GM10847 (cell line): Measurements from ENCODE around the gene SH2D4B.

ENCODE experiments used
- POLR2A ChIP-seq: IDR thresholded peaks from 2 replicates; pipeline ENCODE4 v1.6.1; 2011; ENCODE audit not compliant: insufficient read length; ENCODE audit errors: extremely low read depth

Gene SH2D4B

GRCh38 chr10:80660736-80661135, 123.0 kb downstream of the SH2D4B start:
- no peak for TF ChIP-seq POLR2A

- TF ChIP-seq POLR2A: no peak
Observed at GRCh38 chr10:80661526-80661925, 123.8 kb downstream of the SH2D4B start.

GRCh38 chr10:80662429-80663261, 124.9 kb downstream of the SH2D4B start:
- TF ChIP-seq POLR2A: no peak

DNA sequence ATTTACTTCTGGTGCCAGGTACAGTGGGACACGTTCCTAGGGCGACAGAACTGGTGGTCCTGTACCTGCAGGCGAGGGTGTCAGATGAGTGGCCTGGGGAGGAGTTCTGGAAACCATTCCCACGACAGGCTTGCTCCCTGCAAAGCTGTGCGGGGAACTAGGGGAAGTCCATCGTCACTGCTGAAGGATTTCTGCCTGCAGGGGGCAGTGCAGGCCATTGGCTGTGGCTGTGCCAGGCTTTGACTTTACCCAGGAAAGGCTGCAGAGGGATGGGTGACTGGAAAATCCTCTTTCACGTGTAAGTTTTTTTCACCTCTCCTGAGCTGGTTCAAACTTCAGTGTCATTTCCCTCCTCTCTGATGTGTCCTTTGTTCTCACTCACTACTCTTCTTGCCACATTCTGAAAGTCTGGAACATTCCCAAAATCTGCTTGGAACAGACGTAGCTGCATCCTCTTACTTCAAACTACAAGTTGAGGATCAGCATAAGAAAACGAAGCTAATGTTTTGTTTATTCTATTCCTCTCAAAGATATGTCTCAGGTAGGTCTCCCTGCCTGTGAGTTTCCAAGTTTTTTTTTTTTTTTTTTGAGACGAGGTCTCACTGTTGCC, 126.5 kb downstream of the SH2D4B start:
- no peak for TF ChIP-seq POLR2A

DNA sequence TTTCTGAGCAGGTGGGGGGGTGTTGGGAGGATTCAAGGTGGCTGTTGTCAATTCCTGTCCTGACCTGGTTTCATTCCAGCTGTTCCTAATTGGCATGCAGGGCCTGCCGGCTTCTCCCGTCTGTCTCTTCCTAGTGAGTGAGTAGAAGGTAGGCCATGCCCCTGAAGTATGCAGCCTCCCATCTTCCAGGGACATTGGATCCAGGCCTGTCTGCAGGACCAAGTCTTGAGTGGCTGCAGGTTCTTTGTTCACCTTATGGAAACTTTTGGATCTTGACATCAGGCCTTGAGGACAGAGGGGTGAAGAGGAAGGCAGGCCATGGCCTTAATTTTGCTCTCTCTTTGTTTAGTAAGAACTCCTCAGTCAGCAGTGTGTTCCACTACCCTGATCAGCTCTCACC, 131.8 kb downstream of the SH2D4B start:
- TF ChIP-seq POLR2A: no peak

DNA sequence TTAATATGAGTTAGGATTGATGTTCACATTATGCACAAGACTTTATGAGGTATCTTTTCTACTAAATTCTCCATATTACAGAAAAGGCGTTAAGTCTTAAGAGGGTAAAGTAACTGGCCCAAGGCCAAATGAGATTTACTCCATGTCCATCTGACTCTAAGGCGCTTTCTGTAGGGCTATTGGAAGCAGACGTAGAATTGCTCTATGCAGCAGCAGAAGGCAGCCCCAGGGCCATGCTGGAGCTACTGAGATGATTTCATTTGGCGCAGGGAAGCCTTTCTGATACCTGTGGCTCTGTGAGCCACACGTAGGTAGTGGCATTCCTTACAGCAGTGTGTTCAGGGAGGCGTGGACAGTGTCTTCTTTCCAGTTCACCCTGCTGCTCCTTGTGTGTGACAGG, 133.1 kb downstream of the SH2D4B start:
- TF ChIP-seq POLR2A: no peak

DNA sequence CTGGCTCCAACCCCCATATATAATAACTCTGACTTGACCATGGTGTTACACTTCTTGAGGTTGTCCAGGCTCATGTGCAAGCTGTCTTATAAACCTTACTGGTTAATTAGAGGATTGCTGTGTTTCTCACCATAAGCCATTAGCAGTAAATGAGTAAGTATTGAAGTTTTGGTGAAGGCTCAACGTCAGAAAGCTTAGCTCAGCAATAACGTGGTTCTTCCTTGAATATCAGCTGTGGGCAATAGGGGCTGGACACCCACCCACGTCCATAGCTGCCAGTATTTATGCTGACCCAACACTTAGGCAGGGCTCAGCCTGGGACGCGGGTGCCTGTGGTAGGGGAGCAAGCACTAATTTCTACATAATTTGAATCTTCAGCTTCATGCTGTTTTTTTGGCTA, 134.1 kb downstream of the SH2D4B start:
- TF ChIP-seq POLR2A: no peak

DNA sequence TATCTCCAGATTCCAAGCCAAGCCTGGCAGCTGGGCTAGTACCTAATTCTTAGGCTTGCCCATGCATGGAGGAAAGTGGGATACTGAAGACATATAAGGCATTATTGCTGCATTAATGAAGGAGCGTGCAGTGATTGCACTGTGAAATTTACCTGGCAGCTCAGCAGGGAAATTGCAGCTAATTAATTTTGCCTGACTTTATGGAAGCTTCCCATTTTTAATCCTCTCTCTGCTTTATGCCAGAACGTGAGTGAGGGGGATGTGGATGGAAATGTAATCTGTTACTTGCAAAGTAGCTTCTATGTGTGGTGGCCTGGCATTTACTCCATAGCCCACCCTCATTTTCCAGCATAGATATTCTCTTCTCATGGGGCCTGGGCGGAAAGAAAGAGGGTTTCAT, 134.9 kb downstream of the SH2D4B start:
- no peak for TF ChIP-seq POLR2A

DNA sequence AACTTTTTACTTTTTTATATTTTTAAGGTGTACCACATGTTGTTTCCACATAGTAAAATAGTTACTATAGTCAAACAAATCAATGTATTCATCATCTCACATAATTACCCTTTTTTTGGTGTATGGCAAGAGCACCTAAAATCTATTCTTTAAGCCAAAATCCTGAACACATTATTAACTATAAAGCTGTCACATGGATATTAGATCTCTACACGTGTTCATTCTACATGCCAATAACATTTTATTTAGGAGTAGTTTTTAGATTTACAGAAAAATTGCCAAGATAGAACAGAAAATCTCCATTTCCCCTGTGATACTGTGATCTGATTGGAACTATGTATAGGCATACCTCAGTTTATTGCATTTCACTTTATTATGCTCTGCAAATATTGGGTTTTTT, 137.1 kb downstream of the SH2D4B start:
- TF ChIP-seq POLR2A: no peak

DNA sequence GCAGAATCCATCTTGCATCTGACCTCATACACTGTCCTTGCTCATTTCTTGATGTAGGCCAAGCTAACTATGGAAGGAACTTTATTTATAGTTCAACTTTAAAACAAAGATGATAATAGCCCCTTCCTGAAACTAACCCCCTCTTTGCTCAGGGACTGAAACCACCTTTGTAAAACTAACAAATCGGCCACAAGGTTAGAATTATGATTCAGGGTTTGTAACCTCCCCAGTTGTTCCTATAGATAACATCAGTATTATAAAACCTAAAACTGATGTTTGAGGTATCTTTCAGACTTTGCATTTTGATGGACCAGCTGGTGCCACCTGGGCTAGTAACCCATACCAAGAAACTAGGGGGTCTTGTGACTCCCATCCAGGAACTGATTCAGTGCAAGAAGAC, 143.4 kb downstream of the SH2D4B start:
- TF ChIP-seq POLR2A: no peak

GRCh38 chr10:80684259-80684658, 146.6 kb downstream of the SH2D4B start:
- TF ChIP-seq POLR2A: no peak

GRCh38 chr10:80685355-80685754, 147.7 kb downstream of the SH2D4B start:
- no peak for TF ChIP-seq POLR2A

DNA sequence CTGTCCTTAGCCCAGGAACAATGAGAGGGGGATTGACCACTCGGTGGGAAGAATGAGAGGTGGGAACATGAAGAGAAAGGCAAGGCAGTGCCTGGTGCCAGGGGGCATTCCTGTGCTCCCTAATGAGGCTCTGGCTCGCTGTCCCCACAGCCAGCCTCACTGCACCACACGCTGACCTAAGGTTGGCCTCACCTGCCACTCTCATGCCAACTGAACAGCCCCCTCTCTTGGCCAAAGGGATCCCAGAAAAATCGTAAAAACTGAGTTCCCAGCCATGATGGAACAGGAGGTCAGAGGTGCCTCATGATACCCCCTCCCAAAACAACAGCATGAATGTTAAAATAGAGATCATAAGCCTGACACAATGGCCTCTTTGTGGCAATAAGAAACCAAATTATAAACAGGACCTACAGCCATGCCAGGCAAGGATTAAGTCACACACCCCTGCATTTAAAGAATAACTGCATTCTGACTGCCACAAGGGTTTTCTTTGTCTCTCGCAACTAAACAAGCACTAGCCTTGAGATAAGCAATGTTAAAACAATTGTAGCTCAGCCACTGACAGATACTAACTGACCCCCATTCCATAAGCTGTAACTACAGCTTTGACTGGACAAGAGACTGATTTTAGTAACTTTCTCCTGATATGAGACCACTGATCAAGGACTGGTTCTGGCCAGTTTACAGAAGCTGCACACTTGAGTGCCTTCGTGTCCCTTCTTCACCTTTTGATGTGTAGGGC, 149.2 kb downstream of the SH2D4B start:
- TF ChIP-seq POLR2A: no peak

- TF ChIP-seq POLR2A: no peak
Observed at GRCh38 chr10:80687476-80687789, 149.7 kb downstream of the SH2D4B start.

GRCh38 chr10:80690434-80690833, 152.7 kb downstream of the SH2D4B start:
- TF ChIP-seq POLR2A: no peak

DNA sequence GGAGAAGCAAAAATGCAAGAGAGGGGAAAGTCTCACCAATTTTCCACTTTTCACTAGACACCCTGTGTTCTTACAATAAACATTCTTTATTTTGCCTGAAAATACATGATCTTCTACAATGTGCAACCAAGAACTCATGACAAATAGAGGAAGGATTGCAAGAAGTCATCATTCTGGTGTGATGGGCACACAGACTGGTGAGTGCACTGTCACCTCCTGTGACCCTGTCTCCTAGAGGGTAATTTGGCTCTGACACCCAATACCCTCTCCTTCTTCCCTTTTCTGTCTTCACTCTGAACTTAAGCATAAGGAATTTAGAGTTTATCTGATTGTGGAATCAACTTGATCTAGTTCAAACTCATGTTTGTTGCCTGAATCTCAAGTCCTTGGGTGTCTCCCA, 153.7 kb downstream of the SH2D4B start:
- no peak for TF ChIP-seq POLR2A
